T-cell (primary cell): ENCODE results near the gene ADARB2. TPM values are rescaled to one million over a fixed set of nuclear protein-coding genes. Genes with fewer than 3 reads are reported as not detected.

ENCODE experiments used
- ATAC-seq, 4 experiments: fragments of 200-7000 bp in 3 of 4; fragments of 150-1000 bp in 1 of 4; cut with Tn5 transposase; replicated peaks in 1 of 4; 1 replicate in 3 of 4; 2 replicates in 1 of 4; pipeline ENCODE4 v1.10.0; 2021; ENCODE audit warnings: moderate library complexity in 3 of 4, mild to moderate bottlenecking in 2 of 4, moderate number of reproducible peaks in 1 of 4
- CTCF ChIA-PET, 2 donors: fragments of 300-600 bp; sonication (Branson Sonifier 250); formaldehyde crosslinking; loops; one replicate each; lab custom pipeline; 2022; ENCODE audit warnings: antibody characterized with exemption in 2 of 2; lab: Charles Lee
- POLR2A ChIA-PET, 2 donors: fragments of 300-600 bp; sonication (Branson Sonifier 250); formaldehyde crosslinking; loops; one replicate each; lab custom pipeline; 2022; ENCODE audit warnings: antibody characterized with exemption in 2 of 2; lab: Charles Lee
- DNase-seq, 35 experiments: peaks; one replicate each; pipeline versions ENCODE4 v3.0.0 to v3.0.0-alpha.2; 2013 to 2023
- H3K27ac ChIP-seq: one replicate; pipeline ENCODE4 v1.5.1; 2013; ENCODE audit warnings: low read length
- H3K27me3 ChIP-seq, 2 experiments: replicated peaks in 1 of 2; 1 replicate in 1 of 2; 2 replicates in 1 of 2; pipeline versions ENCODE4 v1.6.1 to v1.7.0; 2013; ENCODE audit warnings: low read length in 1 of 2, mixed read lengths in 1 of 2; ENCODE audit not compliant: control insufficient read depth in 2 of 2, insufficient read depth in 2 of 2; ENCODE audit errors: extremely low read depth in 1 of 2
- H3K36me3 ChIP-seq, 2 donors: 1 replicate in 1 of 2; 2 replicates in 1 of 2; pipeline versions ENCODE4 v1.6.1 to v1.7.0; 2013; ENCODE audit warnings: low read length in 1 of 2; ENCODE audit not compliant: control insufficient read depth in 2 of 2, insufficient read depth in 1 of 2; ENCODE audit errors: extremely low read depth in 1 of 2
- H3K4me1 ChIP-seq, 2 experiments: 1 replicate in 1 of 2; 2 replicates in 1 of 2; pipeline versions ENCODE4 v1.6.1 to v1.7.0; 2013; ENCODE audit warnings: low read length in 2 of 2, mixed read lengths in 1 of 2; ENCODE audit not compliant: insufficient read depth in 2 of 2, control insufficient read depth in 1 of 2; ENCODE audit errors: extremely low read depth in 1 of 2
- H3K4me3 ChIP-seq, 2 donors: 1 replicate in 1 of 2; 2 replicates in 1 of 2; pipeline versions ENCODE4 v1.5.1 to v1.7.0; 2013; ENCODE audit warnings: mild to moderate bottlenecking in 2 of 2, low read length in 1 of 2, moderate library complexity in 1 of 2; ENCODE audit not compliant: control insufficient read depth in 1 of 2; ENCODE audit errors: extremely low read depth in 1 of 2
- H3K9me3 ChIP-seq: 2 replicates; pipeline ENCODE4 v1.7.0; 2013
- H3K27ac Mint-ChIP-seq, 2 donors: one replicate each; pipeline ENCODE4 v1.8.0; 2020 to 2021; ENCODE audit warnings: mild to moderate bottlenecking in 2 of 2, mixed read lengths in 2 of 2
- H3K27me3 Mint-ChIP-seq, 2 donors: one replicate each; pipeline ENCODE4 v1.8.0; 2021 to 2022; ENCODE audit warnings: mixed read lengths in 2 of 2
- H3K36me3 Mint-ChIP-seq: one replicate; pipeline ENCODE4 v1.8.0; 2021; ENCODE audit warnings: mixed read lengths
- H3K4me1 Mint-ChIP-seq, 3 donors: one replicate each; pipeline ENCODE4 v1.8.0; 2020 to 2022; ENCODE audit warnings: mixed read lengths in 3 of 3, mild to moderate bottlenecking in 1 of 3
- H3K4me3 Mint-ChIP-seq, 3 donors: one replicate each; pipeline ENCODE4 v1.8.0; 2020 to 2022; ENCODE audit warnings: mild to moderate bottlenecking in 3 of 3, mixed read lengths in 3 of 3, moderate library complexity in 3 of 3
- H3K9me3 Mint-ChIP-seq, 3 donors: one replicate each; pipeline ENCODE4 v1.8.0; 2020 to 2022; ENCODE audit warnings: mixed read lengths in 3 of 3
- WGBS: methylation state at CpG from one replicate; pipeline ENCODE4 v1.1.5; 2013; ENCODE audit warnings: missing lambda C conversion rate; ENCODE audit not compliant: insufficient coverage; 5-methylcytosine and 5-hydroxymethylcytosine counted together
- total RNA-seq, 35 experiments: library from RNA in 6 of 35; stranded (reverse) in 6 of 35; fragments of 120-200 nt in 1 of 35; gene quantifications; one replicate each; pipeline versions ENCODE4 v1.2.1 to v1.2.4 and lab custom pipeline; 2013 to 2026

The ADARB2 gene
- total RNA-seq, 5 donors from 2014 or later (not counting 1 experiment from before 2014, with no cell fraction given): 0.07 to 4.0 (median 0.41) TPM

GRCh38 chr10:1706711-1707110, 30.6 kb downstream of the ADARB2 start:
- peaks cover 0 to 54% of the 10 kb centered on the region in 2 experiments for H3K27me3 ChIP-seq
- no peak overlapping the region for H3K27ac ChIP-seq
- H3K9me3 ChIP-seq: no peaks in the 10 kb centered on the region
- no peaks in the 10 kb centered on the region for H3K36me3 Mint-ChIP-seq
- DNase-seq: peak in 11 of 35 experiments; percentile 3 to 36 (median 12)
- peaks cover 49 to 55% of the 10 kb centered on the region in 2 donors for H3K27me3 Mint-ChIP-seq
- WGBS: 0% methylated on average over 1 of the region's 6 CpGs
- CTCF ChIA-PET: no interaction called here
- peaks cover 13 to 26% (median 18%) of the 10 kb centered on the region in 3 donors for H3K4me1 Mint-ChIP-seq
- H3K27ac Mint-ChIP-seq: peak overlapping the region in 1 of 2 donors; percentile 71
- POLR2A ChIA-PET: no interaction called here
- H3K36me3 ChIP-seq: no peaks in the 10 kb centered on the region
- H3K4me1 ChIP-seq: peaks cover 0 to 17% of the 10 kb centered on the region in 2 experiments
- no peak overlapping the region for H3K4me3 ChIP-seq
- peak overlapping the region in 1 of 3 donors; percentile 35 for H3K4me3 Mint-ChIP-seq
- H3K9me3 Mint-ChIP-seq: peaks cover 0 to 11% (median 8%) of the 10 kb centered on the region in 3 donors
- peak in 3 of 4 experiments; percentile 39 to 48 (median 45) for ATAC-seq

GRCh38 chr10:1706256-1706655, 31.1 kb downstream of the ADARB2 start:
- peaks cover 46 to 53% of the 10 kb centered on the region in 2 donors for H3K27me3 Mint-ChIP-seq
- H3K36me3 Mint-ChIP-seq: no peaks in the 10 kb centered on the region
- WGBS: no CpG with 5 or more reads among the region's 3 CpGs
- Histone ChIP-seq H3K36me3 (no peaks in the 10 kb centered on the region), H3K27ac (no peak overlapping the region), H3K27me3 (peaks cover 0 to 55% of the 10 kb centered on the region in 2 experiments), H3K4me3 (no peak overlapping the region), H3K4me1 (peaks cover 0 to 17% of the 10 kb centered on the region in 2 experiments), H3K9me3 (no peaks in the 10 kb centered on the region)
- ChIA-PET CTCF (no interaction called here), POLR2A (interaction anchor here in 1 of 2 donors (0.6 kb wide), 1 partner anchor 28 kb away, joined by 7 read pairs; no protein-coding TSS in a partner anchor)
- H3K9me3 Mint-ChIP-seq: peaks cover 0 to 11% (median 8%) of the 10 kb centered on the region in 3 donors
- H3K4me1 Mint-ChIP-seq: peaks cover 13 to 26% (median 18%) of the 10 kb centered on the region in 3 donors
- DNase-seq (no peak), ATAC-seq (no peak)
- peak overlapping the region in 1 of 3 donors; percentile 35 for H3K4me3 Mint-ChIP-seq
- no peak overlapping the region for H3K27ac Mint-ChIP-seq

GRCh38 chr10:1698185-1698584, 39.1 kb downstream of the ADARB2 start:
- no peak for DNase-seq

GRCh38 chr10:1696106-1696505, 41.2 kb downstream of the ADARB2 start:
- ChIA-PET POLR2A (interaction anchor here in 1 of 2 donors (0.6 kb wide), 1 partner anchor 44 kb away, joined by 5 read pairs; no protein-coding TSS in a partner anchor), CTCF (no interaction called here)
- no peaks in the 10 kb centered on the region for H3K9me3 ChIP-seq
- H3K27ac ChIP-seq: no peak overlapping the region
- H3K27me3 ChIP-seq: peaks cover 0 to 22% of the 10 kb centered on the region in 2 experiments
- no peaks in the 10 kb centered on the region for H3K4me1 ChIP-seq
- Mint-ChIP-seq H3K27me3 (peaks cover 11 to 27% of the 10 kb centered on the region in 2 donors), H3K4me3 (no peak overlapping the region), H3K4me1 (no peaks in the 10 kb centered on the region), H3K9me3 (peaks cover 0 to 12% (median 0%) of the 10 kb centered on the region in 3 donors), H3K36me3 (no peaks in the 10 kb centered on the region), H3K27ac (no peak overlapping the region)
- DNase-seq (no peak), ATAC-seq (no peak)
- no peaks in the 10 kb centered on the region for H3K36me3 ChIP-seq
- no peak overlapping the region for H3K4me3 ChIP-seq
- 100% methylated on average over 2 of the region's 6 CpGs for WGBS

More at GRCh38 chr10:1698185-1698584, 39.1 kb downstream of the ADARB2 start:
- Mint-ChIP-seq H3K27ac (no peak overlapping the region), H3K9me3 (peaks cover 0 to 18% (median 0%) of the 10 kb centered on the region in 3 donors), H3K27me3 (peaks cover 17 to 32% of the 10 kb centered on the region in 2 donors), H3K4me3 (no peak overlapping the region), H3K4me1 (no peaks in the 10 kb centered on the region), H3K36me3 (no peaks in the 10 kb centered on the region)
- ATAC-seq: no peak
- H3K27ac ChIP-seq: no peak overlapping the region
- H3K4me3 ChIP-seq: no peak overlapping the region
- ChIA-PET POLR2A (no interaction called here), CTCF (no interaction called here)
- whole genome bisulfite sequencing: no CpG with 5 or more reads among the region's 8 CpGs
- no peaks in the 10 kb centered on the region for H3K36me3 ChIP-seq
- H3K9me3 ChIP-seq: no peaks in the 10 kb centered on the region
- H3K4me1 ChIP-seq: no peaks in the 10 kb centered on the region
- peaks cover 0 to 25% of the 10 kb centered on the region in 2 experiments for H3K27me3 ChIP-seq

GRCh38 chr10:1690086-1690485, 47.2 kb downstream of the ADARB2 start:
- DNase-seq (no peak), ATAC-seq (no peak)
- H3K36me3 Mint-ChIP-seq: no peaks in the 10 kb centered on the region
- Histone ChIP-seq H3K4me1 (no peaks in the 10 kb centered on the region), H3K9me3 (no peaks in the 10 kb centered on the region), H3K36me3 (no peaks in the 10 kb centered on the region), H3K27ac (no peak overlapping the region), H3K27me3 (peaks cover 0 to 35% of the 10 kb centered on the region in 2 experiments), H3K4me3 (no peak overlapping the region)
- WGBS: 73% methylated on average over 1 of the region's 5 CpGs
- no peak overlapping the region for H3K27ac Mint-ChIP-seq
- no peaks in the 10 kb centered on the region for H3K9me3 Mint-ChIP-seq
- H3K4me3 Mint-ChIP-seq: no peak overlapping the region
- POLR2A ChIA-PET: no interaction called here
- peaks cover 25 to 39% of the 10 kb centered on the region in 2 donors for H3K27me3 Mint-ChIP-seq
- H3K4me1 Mint-ChIP-seq: no peaks in the 10 kb centered on the region
- CTCF ChIA-PET: interaction anchor here in 1 of 2 donors (0.6 kb wide), 1 partner anchor 15 kb away, joined by 3 read pairs; no protein-coding TSS in a partner anchor

GRCh38 chr10:1688531-1688930, 48.8 kb downstream of the ADARB2 start:
- no peak for ATAC-seq
- no CpG with 5 or more reads among the region's 7 CpGs for WGBS
- H3K27ac Mint-ChIP-seq: no peak overlapping the region
- no peak for DNase-seq
- no peaks in the 10 kb centered on the region for H3K36me3 Mint-ChIP-seq
- POLR2A ChIA-PET: no interaction called here
- no peaks in the 10 kb centered on the region for H3K9me3 Mint-ChIP-seq
- Histone ChIP-seq H3K9me3 (no peaks in the 10 kb centered on the region), H3K36me3 (no peaks in the 10 kb centered on the region), H3K4me3 (no peak overlapping the region), H3K27ac (no peak overlapping the region), H3K27me3 (peaks cover 0 to 29% of the 10 kb centered on the region in 2 experiments), H3K4me1 (no peaks in the 10 kb centered on the region)
- H3K27me3 Mint-ChIP-seq: peaks cover 25 to 37% of the 10 kb centered on the region in 2 donors
- no peaks in the 10 kb centered on the region for H3K4me1 Mint-ChIP-seq
- CTCF ChIA-PET: no interaction called here
- no peak overlapping the region for H3K4me3 Mint-ChIP-seq
